Loucy (cell line): ENCODE results near the gene ZNF79.

Experiments used
- CTCF ChIP-seq: fragments of 200-600 bp; sonication (generic); conservative IDR thresholded peaks from 2 replicates; pipeline ENCODE4 v1.5.1; 2014; ENCODE audit warnings: mild to moderate bottlenecking, antibody characterized with exemption, low read length
- EZH2phosphoT487 ChIP-seq: fragments of 200-600 bp; IDR thresholded peaks from 2 replicates; pipeline ENCODE4 v1.6.1; 2018; ENCODE audit warnings: antibody characterized with exemption, mild to moderate bottlenecking, moderate library complexity, borderline replicate concordance

GRCh38 chr9:127449332-127449966 is 25.3 kb downstream of the ZNF79 start:
- TF ChIP-seq CTCF (no peak), EZH2phosphoT487 (no peak)
